ENCODE data around the gene CIROP.

- TF ChIP-seq, protein P1, sequence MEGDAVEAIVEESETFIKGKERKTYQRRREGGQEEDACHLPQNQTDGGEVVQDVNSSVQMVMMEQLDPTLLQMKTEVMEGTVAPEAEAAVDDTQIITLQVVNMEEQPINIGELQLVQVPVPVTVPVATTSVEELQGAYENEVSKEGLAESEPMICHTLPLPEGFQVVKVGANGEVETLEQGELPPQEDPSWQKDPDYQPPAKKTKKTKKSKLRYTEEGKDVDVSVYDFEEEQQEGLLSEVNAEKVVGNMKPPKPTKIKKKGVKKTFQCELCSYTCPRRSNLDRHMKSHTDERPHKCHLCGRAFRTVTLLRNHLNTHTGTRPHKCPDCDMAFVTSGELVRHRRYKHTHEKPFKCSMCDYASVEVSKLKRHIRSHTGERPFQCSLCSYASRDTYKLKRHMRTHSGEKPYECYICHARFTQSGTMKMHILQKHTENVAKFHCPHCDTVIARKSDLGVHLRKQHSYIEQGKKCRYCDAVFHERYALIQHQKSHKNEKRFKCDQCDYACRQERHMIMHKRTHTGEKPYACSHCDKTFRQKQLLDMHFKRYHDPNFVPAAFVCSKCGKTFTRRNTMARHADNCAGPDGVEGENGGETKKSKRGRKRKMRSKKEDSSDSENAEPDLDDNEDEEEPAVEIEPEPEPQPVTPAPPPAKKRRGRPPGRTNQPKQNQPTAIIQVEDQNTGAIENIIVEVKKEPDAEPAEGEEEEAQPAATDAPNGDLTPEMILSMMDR (conservative IDR thresholded peaks at IDR 0.05 in 1 of 2, IDR thresholded peaks at IDR 0.05 in 1 of 2; ENCODE audit: low read depth in 1 of 2, low read length in 2 of 2): no peak
- TF ChIP-seq EZH2 (IDR thresholded peaks at IDR 0.05; ENCODE audit: low read length, missing control alignments): no peak
Observed at GRCh38 chr14:23066855-23067744, 37.7 kb downstream of the CIROP start.

Data from fibroblast of lung (primary cell).